Inflammatory macrophage (primary cell): ENCODE results near the gene GAL3ST2.

Experiments
- DNase-seq, 2 donors: peaks; one replicate each; pipeline ENCODE4 v3.0.0-alpha.2; 2020 to 2022

The GAL3ST2 gene

GRCh38 chr2:241846406-241846805 lies 69.8 kb downstream of the GAL3ST2 start:
- no peak for DNase-seq

- DNase-seq, result no peak
Measured at GRCh38 chr2:241848761-241849615, 72.4 kb downstream of the GAL3ST2 start.

DNA sequence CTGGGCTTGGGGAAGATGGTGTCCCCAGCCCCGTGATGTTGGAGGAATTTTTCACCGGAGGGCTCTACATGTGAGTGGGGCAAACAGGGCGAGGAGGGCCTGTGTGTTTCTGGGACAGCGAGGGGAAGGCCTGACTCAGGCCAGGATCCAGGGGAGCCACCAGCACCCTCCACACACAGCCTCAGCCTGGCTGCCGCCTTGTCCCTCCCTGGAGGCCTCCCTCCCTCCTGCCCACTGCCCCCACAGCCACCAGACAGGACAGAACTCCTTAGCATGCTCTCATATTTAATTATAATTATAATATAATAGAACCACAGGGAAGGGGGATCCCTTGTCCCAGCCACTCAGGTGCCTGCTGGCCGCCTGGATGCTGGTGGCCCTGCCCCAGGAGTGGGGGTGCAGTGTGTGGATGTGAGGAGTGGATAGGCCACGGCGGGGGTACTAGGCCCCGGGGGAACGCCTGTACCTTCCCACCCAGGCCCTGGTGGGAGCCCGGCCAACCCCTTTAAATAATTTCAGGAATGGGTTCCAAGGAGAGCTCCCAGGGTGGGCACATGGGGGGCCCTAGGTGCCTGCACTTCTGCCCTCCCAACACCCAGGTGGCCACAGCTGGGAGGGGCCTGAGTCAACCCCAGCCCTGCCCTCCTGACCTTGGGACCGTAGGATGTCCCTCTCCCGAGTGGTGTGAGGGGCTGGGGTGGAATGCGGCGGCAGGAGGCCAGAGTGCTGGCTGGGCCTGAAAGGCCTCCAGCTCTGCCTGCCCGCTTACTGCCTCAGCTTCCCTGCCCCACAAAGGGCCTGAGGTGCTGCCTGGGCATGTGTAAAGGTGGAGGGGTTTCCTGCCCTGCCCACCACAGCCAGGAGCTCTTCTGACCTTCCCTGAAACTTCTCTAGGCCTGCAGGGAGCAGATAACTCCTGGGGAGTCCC lies 73.3 kb downstream of the GAL3ST2 start:
- DNase-seq, result no peak

- no peak for DNase-seq
Measured at GRCh38 chr2:241850544-241851324, 74.1 kb downstream of the GAL3ST2 start.

- no peak for DNase-seq
Measured at GRCh38 chr2:241851325-241852115, 74.9 kb downstream of the GAL3ST2 start.

DNA sequence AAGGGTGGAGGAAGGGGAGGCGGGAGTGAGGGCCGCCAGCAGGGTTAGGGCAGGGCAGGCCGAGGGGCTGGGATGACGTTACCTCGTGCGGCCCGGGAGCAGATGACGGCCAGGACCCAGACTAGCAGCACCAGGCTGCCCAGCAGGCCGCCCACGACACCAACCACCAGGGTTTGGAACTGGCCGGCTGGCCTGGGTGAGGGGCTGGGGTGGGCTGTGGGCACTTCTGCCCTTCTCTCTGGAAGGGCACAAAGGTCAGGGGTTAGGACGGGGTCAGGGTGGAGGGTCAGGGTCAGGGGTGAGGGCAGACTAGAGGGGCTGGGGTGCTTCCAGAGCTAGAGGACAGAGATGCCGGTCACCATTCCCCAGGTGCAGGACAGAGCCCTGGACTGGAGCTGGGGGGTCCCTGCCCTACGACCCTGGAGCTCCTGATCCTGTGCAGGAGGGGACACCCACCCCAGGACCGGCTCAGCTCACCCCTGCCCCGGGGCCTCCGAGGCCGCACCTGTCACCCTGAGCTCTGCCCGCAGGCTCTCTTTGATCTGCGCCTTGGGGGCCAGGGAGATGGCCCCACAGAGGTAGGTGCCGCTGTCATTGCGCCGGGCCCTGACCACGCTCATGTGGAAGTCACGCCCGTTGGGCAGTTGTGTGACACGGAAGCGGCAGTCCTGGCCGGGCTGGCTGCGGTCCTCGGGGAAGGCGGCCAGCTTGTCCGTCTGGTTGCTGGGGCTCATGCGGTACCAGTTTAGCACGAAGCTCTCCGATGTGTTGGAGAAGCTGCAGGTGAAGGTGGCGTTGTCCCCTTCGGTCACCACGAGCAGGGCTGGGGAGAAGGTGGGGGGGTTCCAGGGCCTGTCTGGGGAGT lies 75.7 kb downstream of the GAL3ST2 start:
- DNase-seq, result no peak

DNA sequence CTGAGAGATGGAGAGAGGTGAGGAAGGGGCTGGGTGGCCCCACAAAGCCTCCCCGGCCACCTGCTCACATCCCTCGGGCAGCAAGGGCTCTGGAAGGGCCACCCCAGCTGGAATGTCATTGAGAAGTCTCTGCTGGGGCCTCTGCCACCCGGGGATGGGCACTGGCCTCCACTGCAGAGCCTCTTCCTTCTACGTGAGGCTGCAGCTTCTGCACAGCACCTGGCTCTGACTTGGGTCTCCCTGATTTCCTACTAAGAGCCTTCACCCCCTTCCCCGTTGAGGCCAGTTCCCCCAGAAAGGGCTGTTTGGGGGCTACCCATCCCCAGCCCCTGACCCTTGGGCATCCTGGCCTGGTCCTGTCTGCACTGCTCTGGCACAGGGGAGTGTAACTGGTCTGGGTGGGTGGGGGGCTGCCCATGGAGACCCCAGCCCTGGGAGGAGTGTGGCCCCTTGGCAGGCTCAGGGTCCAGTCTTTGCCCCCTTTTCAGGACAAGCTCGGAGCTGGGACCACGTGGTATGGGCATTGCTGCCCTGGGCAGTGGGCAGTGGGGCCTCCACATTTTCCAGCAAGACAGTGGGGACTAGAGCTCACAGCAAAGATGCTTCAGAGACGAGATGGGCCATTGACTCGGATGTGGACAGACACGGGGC lies 76.5 kb downstream of the GAL3ST2 start:
- no peak for DNase-seq
